Measurements from ENCODE around the gene OLFM3. TPM values are rescaled to one million over a fixed set of nuclear protein-coding genes. Genes with fewer than 3 reads are reported as not detected.

The OLFM3 gene
- total RNA-seq, 1 experiment from 2014 or later: not detected

GRCh38 chr1:101847626-101848025 lies 149.1 kb downstream of the OLFM3 start:
- H3K9me2 ChIP-seq (ENCODE audit: insufficient read depth): no peaks in the 10 kb centered on the region
- POLR2A ChIA-PET (ENCODE audit: unreplicated experiment): no interaction called here
- H4K20me1 ChIP-seq (ENCODE audit: insufficient read depth): no peaks in the 10 kb centered on the region
- no peak for DNase-seq
- H3K36me3 ChIP-seq (ENCODE audit: low read depth): no peaks in the 10 kb centered on the region
- TF ChIP-seq CTCF (conservative IDR thresholded peaks at IDR 0.05) (no peak), EZH2 (IDR thresholded peaks at IDR 0.05; ENCODE audit: low read depth) (no peak)
- H3K27me3 ChIP-seq (ENCODE audit: insufficient read depth, low read depth): no peaks in the 10 kb centered on the region
- intact Hi-C loops (cut with micrococcal nuclease; ENCODE audit: unreplicated experiment): no loop called here
- no peak overlapping the region for H3K4me2 ChIP-seq
- no peak overlapping the region for H3K4me3 ChIP-seq
- CTCF ChIA-PET: no interaction called here
- H3F3A ChIP-seq (ENCODE audit: insufficient read depth, low read depth): no peaks in the 10 kb centered on the region
- H3K79me2 ChIP-seq (ENCODE audit: low read depth): no peaks in the 10 kb centered on the region
- H2AFZ ChIP-seq: no peak overlapping the region
- H3K4me1 ChIP-seq (replicated peaks; ENCODE audit: insufficient read depth): no peaks in the 10 kb centered on the region
- H3K9me3 ChIP-seq (ENCODE audit: insufficient read depth, low read depth): no peaks in the 10 kb centered on the region
- H3K27ac ChIP-seq: no peak overlapping the region
- no TSS peak for BruUV-seq (replicated peaks)

- Histone ChIP-seq H3K9me3 (ENCODE audit: insufficient read depth, low read depth) (no peaks in the 10 kb centered on the region), H3K27me3 (ENCODE audit: insufficient read depth, low read depth) (no peaks in the 10 kb centered on the region), H3K4me2 (no peak overlapping the region), H3K9me2 (ENCODE audit: insufficient read depth) (no peaks in the 10 kb centered on the region), H3K4me3 (no peak overlapping the region), H3K79me2 (ENCODE audit: low read depth) (no peaks in the 10 kb centered on the region), H3F3A (ENCODE audit: insufficient read depth, low read depth) (no peaks in the 10 kb centered on the region), H3K4me1 (replicated peaks; ENCODE audit: insufficient read depth) (no peaks in the 10 kb centered on the region), H3K36me3 (ENCODE audit: low read depth) (no peaks in the 10 kb centered on the region), H2AFZ (no peak overlapping the region), H4K20me1 (ENCODE audit: insufficient read depth) (no peaks in the 10 kb centered on the region), H3K27ac (no peak overlapping the region)
- TF ChIP-seq EZH2 (IDR thresholded peaks at IDR 0.05; ENCODE audit: low read depth): no peak
- TF ChIP-seq CTCF (conservative IDR thresholded peaks at IDR 0.05): no peak
- BruUV-seq (replicated peaks): no TSS peak
- intact Hi-C loops (cut with micrococcal nuclease; ENCODE audit: unreplicated experiment): no loop called here
- ChIA-PET POLR2A (ENCODE audit: unreplicated experiment) (no interaction called here), CTCF (no interaction called here)
- no peak for DNase-seq
These were observed 149.9 kb downstream of the OLFM3 start for GRCh38 chr1:101846820-101847219.

GRCh38 chr1:101843160-101843559 lies 153.6 kb downstream of the OLFM3 start:
- POLR2A ChIA-PET (ENCODE audit: unreplicated experiment): no interaction called here
- intact Hi-C loops (cut with micrococcal nuclease; ENCODE audit: unreplicated experiment): no loop called here
- H3K4me2 ChIP-seq: no peak overlapping the region
- H3K27me3 ChIP-seq (ENCODE audit: insufficient read depth, low read depth): no peaks in the 10 kb centered on the region
- no peak overlapping the region for H2AFZ ChIP-seq
- CTCF ChIA-PET: no interaction called here
- H3F3A ChIP-seq (ENCODE audit: insufficient read depth, low read depth): no peaks in the 10 kb centered on the region
- no peaks in the 10 kb centered on the region for H4K20me1 ChIP-seq (ENCODE audit: insufficient read depth)
- no peak for TF ChIP-seq EZH2 (IDR thresholded peaks at IDR 0.05; ENCODE audit: low read depth)
- no peak for TF ChIP-seq CTCF (conservative IDR thresholded peaks at IDR 0.05)
- no peaks in the 10 kb centered on the region for H3K4me1 ChIP-seq (replicated peaks; ENCODE audit: insufficient read depth)
- no peaks in the 10 kb centered on the region for H3K9me2 ChIP-seq (ENCODE audit: insufficient read depth)
- no peak overlapping the region for H3K4me3 ChIP-seq
- BruUV-seq (replicated peaks): no TSS peak
- no peaks in the 10 kb centered on the region for H3K79me2 ChIP-seq (ENCODE audit: low read depth)
- no peaks in the 10 kb centered on the region for H3K9me3 ChIP-seq (ENCODE audit: insufficient read depth, low read depth)
- H3K27ac ChIP-seq: no peak overlapping the region
- no peak for DNase-seq
- no peaks in the 10 kb centered on the region for H3K36me3 ChIP-seq (ENCODE audit: low read depth)
